Measurements from ENCODE around the gene CAMTA1.

DNA sequence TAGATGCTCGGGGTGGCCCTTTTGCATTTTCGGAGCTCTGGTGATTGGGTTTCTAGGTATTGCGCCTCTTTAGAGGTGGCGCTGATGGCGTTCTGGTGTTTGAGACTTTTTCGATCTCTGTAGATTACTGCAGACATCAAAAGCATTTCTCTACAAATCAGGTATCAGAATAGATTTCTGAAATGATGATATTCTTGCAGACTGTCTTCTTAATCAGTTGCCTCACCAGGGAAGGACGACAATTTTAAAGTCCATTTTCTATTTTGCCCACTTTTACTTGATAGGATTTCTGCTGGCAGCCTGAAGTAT, 920.6 kb downstream of the CAMTA1 start:
- TF ChIP-seq, protein P1, sequence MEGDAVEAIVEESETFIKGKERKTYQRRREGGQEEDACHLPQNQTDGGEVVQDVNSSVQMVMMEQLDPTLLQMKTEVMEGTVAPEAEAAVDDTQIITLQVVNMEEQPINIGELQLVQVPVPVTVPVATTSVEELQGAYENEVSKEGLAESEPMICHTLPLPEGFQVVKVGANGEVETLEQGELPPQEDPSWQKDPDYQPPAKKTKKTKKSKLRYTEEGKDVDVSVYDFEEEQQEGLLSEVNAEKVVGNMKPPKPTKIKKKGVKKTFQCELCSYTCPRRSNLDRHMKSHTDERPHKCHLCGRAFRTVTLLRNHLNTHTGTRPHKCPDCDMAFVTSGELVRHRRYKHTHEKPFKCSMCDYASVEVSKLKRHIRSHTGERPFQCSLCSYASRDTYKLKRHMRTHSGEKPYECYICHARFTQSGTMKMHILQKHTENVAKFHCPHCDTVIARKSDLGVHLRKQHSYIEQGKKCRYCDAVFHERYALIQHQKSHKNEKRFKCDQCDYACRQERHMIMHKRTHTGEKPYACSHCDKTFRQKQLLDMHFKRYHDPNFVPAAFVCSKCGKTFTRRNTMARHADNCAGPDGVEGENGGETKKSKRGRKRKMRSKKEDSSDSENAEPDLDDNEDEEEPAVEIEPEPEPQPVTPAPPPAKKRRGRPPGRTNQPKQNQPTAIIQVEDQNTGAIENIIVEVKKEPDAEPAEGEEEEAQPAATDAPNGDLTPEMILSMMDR (IDR thresholded peaks at IDR 0.05), result no peak
- no peak for TF ChIP-seq POLR2A (IDR thresholded peaks at IDR 0.05)
